ENCODE results near the gene COL9A3. TPM values are rescaled to one million over a fixed set of nuclear protein-coding genes. Genes with fewer than 3 reads are reported as not detected.

The COL9A3 gene
- polyA plus RNA-seq, 1 donor from 2014 or later, result 3.1 TPM

- H3K27ac ChIP-seq (ENCODE audit: low read length), result no peak overlapping the region
- H3K79me2 ChIP-seq (replicated peaks; ENCODE audit: insufficient read depth, low read length), result no peaks in the 10 kb centered on the region
- H3K9me2 ChIP-seq (ENCODE audit: insufficient read depth, low read length), result no peaks in the 10 kb centered on the region
- no peak overlapping the region for H3K9ac ChIP-seq (ENCODE audit: low read length)
- H2AFZ ChIP-seq (ENCODE audit: low read depth, low read length), result no peak overlapping the region
- no peaks in the 10 kb centered on the region for H4K20me1 ChIP-seq (ENCODE audit: insufficient read depth)
- no peaks in the 10 kb centered on the region for H3F3A ChIP-seq (ENCODE audit: insufficient read depth, low read length, poor library complexity, severe bottlenecking)
- H3K27me3 ChIP-seq (ENCODE audit: insufficient read depth, low read depth, low read length), result peaks cover 10% of the 10 kb centered on the region
- no peak overlapping the region for H3K4me2 ChIP-seq (ENCODE audit: low read length)
- H3K4me3 ChIP-seq (ENCODE audit: low read length), result peak overlapping the region; percentile 62
- TF ChIP-seq POLR2AphosphoS5 (IDR thresholded peaks at IDR 0.05), result no peak
- no peak for TF ChIP-seq RAD21 (conservative IDR thresholded peaks at IDR 0.05)
- TF ChIP-seq CTCF (IDR thresholded peaks at IDR 0.05; ENCODE audit: poor library complexity, severe bottlenecking), result no peak
- TF ChIP-seq MXI1 (conservative IDR thresholded peaks at IDR 0.05; ENCODE audit: poor library complexity, severe bottlenecking), result no peak
- TF ChIP-seq EZH2 (IDR thresholded peaks at IDR 0.05; ENCODE audit: borderline replicate concordance, insufficient read depth, low read length, poor library complexity, severe bottlenecking), result no peak
- TF ChIP-seq REST (IDR thresholded peaks at IDR 0.05; ENCODE audit: borderline replicate concordance), result no peak
- no peak for TF ChIP-seq EP300 (conservative IDR thresholded peaks at IDR 0.05; ENCODE audit: poor library complexity, severe bottlenecking)
- no peak for TF ChIP-seq SMC3 (conservative IDR thresholded peaks at IDR 0.05; ENCODE audit: poor library complexity)
- TF ChIP-seq TAF1 (IDR thresholded peaks at IDR 0.05; ENCODE audit: low read depth), result no peak
- no peaks in the 10 kb centered on the region for H3K36me3 ChIP-seq (ENCODE audit: insufficient read depth, low read length)
- no peaks in the 10 kb centered on the region for H3K9me3 ChIP-seq (ENCODE audit: low read length)
Measured at GRCh38 chr20:62859721-62860120, 42.9 kb downstream of the COL9A3 start.

- H3K9ac ChIP-seq (ENCODE audit: low read length), result peak overlapping the region; percentile 20
- H3K79me2 ChIP-seq (replicated peaks; ENCODE audit: insufficient read depth, low read length), result no peaks in the 10 kb centered on the region
- H3K36me3 ChIP-seq (ENCODE audit: insufficient read depth, low read length), result no peaks in the 10 kb centered on the region
- no peak overlapping the region for H3K27ac ChIP-seq (ENCODE audit: low read length)
- no peaks in the 10 kb centered on the region for H4K20me1 ChIP-seq (ENCODE audit: insufficient read depth)
- TF ChIP-seq EP300 (conservative IDR thresholded peaks at IDR 0.05; ENCODE audit: poor library complexity, severe bottlenecking) (no peak), CTCF (IDR thresholded peaks at IDR 0.05; ENCODE audit: poor library complexity, severe bottlenecking) (peak; percentile 26)
- H3K4me2 ChIP-seq (ENCODE audit: low read length), result no peak overlapping the region
- H3K27me3 ChIP-seq (ENCODE audit: insufficient read depth, low read depth, low read length), result peaks cover 10% of the 10 kb centered on the region
- H3K4me3 ChIP-seq (ENCODE audit: low read length), result peak overlapping the region; percentile 62
- no peak overlapping the region for H2AFZ ChIP-seq (ENCODE audit: low read depth, low read length)
- no peaks in the 10 kb centered on the region for H3F3A ChIP-seq (ENCODE audit: insufficient read depth, low read length, poor library complexity, severe bottlenecking)
- H3K9me2 ChIP-seq (ENCODE audit: insufficient read depth, low read length), result no peaks in the 10 kb centered on the region
- H3K9me3 ChIP-seq (ENCODE audit: low read length), result no peaks in the 10 kb centered on the region
Measured at GRCh38 chr20:62860391-62860923, 43.6 kb downstream of the COL9A3 start.

Measured in neural cell (in vitro differentiated cells).